Transverse colon (tissue), 4 donors: ENCODE measurements around the gene VGLL2. TPM values are rescaled to one million over a fixed set of nuclear protein-coding genes. Genes with fewer than 3 reads are reported as not detected.
A peak's percentile ranks its signal among the peaks of the same experiment; 100 is the strongest.

Experiments used
- DNase-seq: peaks from one replicate; pipeline ENCODE4 v3.0.0-alpha.2; 2019
- H3K27ac ChIP-seq, 4 donors: fragments of 200-600 bp; sonication (generic); 2 replicates each; pipeline ENCODE4 v1.5.1; 2016 to 2018; ENCODE audit warnings: inconsistent platforms in 4 of 4
- H3K27me3 ChIP-seq: fragments of 200-600 bp; sonication (generic); 2 replicates; pipeline ENCODE4 v1.5.1; 2017; ENCODE audit warnings: inconsistent platforms
- H3K36me3 ChIP-seq, 4 donors: fragments of 200-600 bp; sonication (generic); 2 replicates each; pipeline ENCODE4 v1.5.1; 2017 to 2019; ENCODE audit warnings: inconsistent platforms in 4 of 4
- H3K4me1 ChIP-seq, 4 donors: fragments of 200-600 bp; sonication (generic); 2 replicates each; pipeline ENCODE4 v1.5.1; 2017 to 2020; ENCODE audit warnings: inconsistent platforms in 4 of 4
- H3K4me3 ChIP-seq, 4 donors: fragments of 200-600 bp; sonication (generic); 1 replicate in 1 of 4; 2 replicates in 3 of 4; pipeline versions ENCODE4 v1.5.1 to v1.6.1; 2017 to 2019; ENCODE audit warnings: inconsistent platforms in 4 of 4
- H3K9me3 ChIP-seq, 2 donors: fragments of 200-600 bp; sonication (generic); 2 replicates each; pipeline ENCODE4 v1.5.1; 2017 to 2019; ENCODE audit warnings: inconsistent platforms in 2 of 2
- EP300 ChIP-seq: sonication (generic); formaldehyde crosslinking; IDR thresholded peaks from one replicate; pipeline ENCODE4 v1.6.1; 2017; ENCODE audit warnings: antibody characterized with exemption, low read depth
- POLR2A ChIP-seq: fragments of 450-650 bp; IDR thresholded peaks from one replicate; pipeline ENCODE4 v1.6.1; 2016; ENCODE audit warnings: antibody characterized with exemption, mild to moderate bottlenecking, moderate library complexity
- POLR2AphosphoS5 ChIP-seq, 3 donors: sonication (generic); formaldehyde crosslinking; IDR thresholded peaks; one replicate each; pipeline ENCODE4 v1.6.1; 2016; ENCODE audit warnings: antibody characterized with exemption in 3 of 3
- WGBS, 2 donors: methylation state at CpG; one replicate each; pipeline ENCODE4 v1.1.5; 2018; ENCODE audit warnings: low coverage in 1 of 2; 5-methylcytosine and 5-hydroxymethylcytosine counted together
- in situ Hi-C, 4 donors: fragments of 200-750 bp; cut with MboI; loops; one replicate each; pipeline versions ENCODE4 v1.15.0 to v1.15.1; 2017; ENCODE audit warnings: low sequenced_read_pairs in 3 of 4, low pct_ligation_motif_present in 1 of 4, low pct_unique_long_range_greater_than_20kb in 1 of 4
- intact Hi-C: fragments of 100-400 bp; cut with DNase I; formaldehyde crosslinking; loops from one replicate; pipeline ENCODE4 v1.15.1; 2023; ENCODE audit warnings: low total_unique reads
- total RNA-seq, 4 donors: library from RNA; depleted of rRNA; stranded (reverse); fragments of >200 nt; gene quantifications; one replicate each; pipeline ENCODE4 v1.1.0, GENCODE V29; 2016
- TF ChIP-seq, protein P1 (sequence below), 5 experiments: fragments of 200-600 bp in 3 of 5; fragments of 450-650 bp in 2 of 5; sonication (generic) in 3 of 5; IDR thresholded peaks; 1 replicate in 2 of 5; 2 replicates in 3 of 5; pipeline ENCODE4 v1.5.1; 2016 to 2017; ENCODE audit warnings: antibody characterized with exemption in 5 of 5, inconsistent platforms in 3 of 5, mild to moderate bottlenecking in 2 of 5, moderate library complexity in 1 of 5

The VGLL2 gene
- total RNA-seq, 4 donors from 2014 or later, result not detected

- Histone ChIP-seq H3K27me3 (peaks cover 100% of the 10 kb centered on the region), H3K4me3 (peak overlapping the region in 1 of 4 donors; percentile 47), H3K9me3 (no peaks in the 10 kb centered on the region), H3K4me1 (peaks cover 12 to 38% (median 29%) of the 10 kb centered on the region in 4 donors), H3K36me3 (no peaks in the 10 kb centered on the region), H3K27ac (no peak overlapping the region)
- in situ Hi-C loops, result no loop called here
- no peak for DNase-seq
- WGBS, 2 donors, result 14 to 22% methylated on average over 4 to 16 of the region's 16 CpGs
- TF ChIP-seq POLR2AphosphoS5 (IDR thresholded peaks at IDR 0.05) (no peak), POLR2A (no peak), EP300 (no peak)
- TF ChIP-seq, protein P1, sequence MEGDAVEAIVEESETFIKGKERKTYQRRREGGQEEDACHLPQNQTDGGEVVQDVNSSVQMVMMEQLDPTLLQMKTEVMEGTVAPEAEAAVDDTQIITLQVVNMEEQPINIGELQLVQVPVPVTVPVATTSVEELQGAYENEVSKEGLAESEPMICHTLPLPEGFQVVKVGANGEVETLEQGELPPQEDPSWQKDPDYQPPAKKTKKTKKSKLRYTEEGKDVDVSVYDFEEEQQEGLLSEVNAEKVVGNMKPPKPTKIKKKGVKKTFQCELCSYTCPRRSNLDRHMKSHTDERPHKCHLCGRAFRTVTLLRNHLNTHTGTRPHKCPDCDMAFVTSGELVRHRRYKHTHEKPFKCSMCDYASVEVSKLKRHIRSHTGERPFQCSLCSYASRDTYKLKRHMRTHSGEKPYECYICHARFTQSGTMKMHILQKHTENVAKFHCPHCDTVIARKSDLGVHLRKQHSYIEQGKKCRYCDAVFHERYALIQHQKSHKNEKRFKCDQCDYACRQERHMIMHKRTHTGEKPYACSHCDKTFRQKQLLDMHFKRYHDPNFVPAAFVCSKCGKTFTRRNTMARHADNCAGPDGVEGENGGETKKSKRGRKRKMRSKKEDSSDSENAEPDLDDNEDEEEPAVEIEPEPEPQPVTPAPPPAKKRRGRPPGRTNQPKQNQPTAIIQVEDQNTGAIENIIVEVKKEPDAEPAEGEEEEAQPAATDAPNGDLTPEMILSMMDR (IDR thresholded peaks at IDR 0.05), result no peak
- intact Hi-C loops, result no loop called here
These were observed 1.1 kb downstream of the VGLL2 start for GRCh38 chr6:117266257-117267053.

DNA sequence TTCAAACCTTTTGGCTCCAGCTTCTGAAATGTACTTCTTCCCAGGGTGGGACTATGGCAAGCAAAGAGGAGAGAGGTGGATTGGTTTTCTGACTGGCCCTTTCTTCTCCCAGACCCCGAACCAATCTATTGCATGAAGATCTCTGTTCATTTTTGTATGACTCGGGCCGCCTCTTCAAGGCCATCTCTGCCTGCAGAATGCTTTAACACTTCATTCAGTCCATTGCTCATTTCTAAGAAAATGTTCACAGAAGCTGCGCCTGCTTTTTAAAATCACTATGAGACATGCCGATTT lies 1.6 kb downstream of the VGLL2 start:
- Histone ChIP-seq H3K9me3 (no peaks in the 10 kb centered on the region), H3K27me3 (peaks cover 100% of the 10 kb centered on the region), H3K36me3 (no peaks in the 10 kb centered on the region), H3K4me3 (no peak overlapping the region), H3K4me1 (peaks cover 12 to 38% (median 29%) of the 10 kb centered on the region in 4 donors), H3K27ac (no peak overlapping the region)
- no peak for TF ChIP-seq EP300
- TF ChIP-seq, protein P1 (IDR thresholded peaks at IDR 0.05), result no peak
- no peak for TF ChIP-seq POLR2A
- in situ Hi-C loops (no loop called here), intact Hi-C loops (no loop called here)
- 25 to 37% methylated on average over 5 of the region's 5 CpGs for WGBS, 2 donors
- DNase-seq, result no peak

- intact Hi-C loops, result no loop called here
- Histone ChIP-seq H3K4me1 (peaks cover 12 to 38% (median 29%) of the 10 kb centered on the region in 4 donors), H3K9me3 (no peaks in the 10 kb centered on the region), H3K27ac (no peak overlapping the region), H3K4me3 (no peak overlapping the region), H3K27me3 (peaks cover 100% of the 10 kb centered on the region), H3K36me3 (no peaks in the 10 kb centered on the region)
- 17 to 25% methylated on average over 4 to 11 of the region's 11 CpGs for WGBS, 2 donors
- no peak for DNase-seq
- in situ Hi-C loops, result no loop called here
- TF ChIP-seq POLR2AphosphoS5 (IDR thresholded peaks at IDR 0.05) (no peak), POLR2A (no peak), EP300 (no peak)
- TF ChIP-seq, protein P1 (IDR thresholded peaks at IDR 0.05), result no peak
These were observed 2.6 kb downstream of the VGLL2 start for GRCh38 chr6:117267766-117268534.

DNA sequence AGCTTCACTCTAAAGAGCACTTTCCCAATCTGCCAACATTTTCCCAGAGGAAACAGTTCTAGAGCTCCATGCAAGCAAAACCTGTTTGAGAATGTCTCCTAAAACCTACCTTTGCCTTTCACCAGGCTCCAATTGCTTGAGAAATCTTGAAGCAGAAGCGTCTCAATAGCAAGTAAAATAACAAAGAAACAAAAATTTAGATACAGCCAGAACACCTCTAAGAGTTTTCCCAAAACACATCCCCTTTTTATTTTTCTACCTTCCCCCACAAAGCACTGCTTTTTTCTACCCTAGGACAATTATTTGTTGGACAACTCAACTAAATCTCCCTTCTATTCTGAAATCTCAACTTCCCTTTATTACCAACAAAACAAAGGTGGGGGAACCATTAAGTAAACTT lies 3.6 kb downstream of the VGLL2 start:
- in situ Hi-C loops (no loop called here), intact Hi-C loops (no loop called here)
- H3K9me3 ChIP-seq, result no peaks in the 10 kb centered on the region
- no peaks in the 10 kb centered on the region for H3K36me3 ChIP-seq
- no peak for TF ChIP-seq POLR2AphosphoS5 (IDR thresholded peaks at IDR 0.05)
- no peak for TF ChIP-seq POLR2A
- TF ChIP-seq, protein P1 (IDR thresholded peaks at IDR 0.05), result no peak
- TF ChIP-seq EP300, result no peak
- no peak overlapping the region for H3K27ac ChIP-seq
- no peak for DNase-seq
- H3K4me3 ChIP-seq, result no peak overlapping the region
- peaks cover 12 to 38% (median 29%) of the 10 kb centered on the region in 4 donors for H3K4me1 ChIP-seq
- H3K27me3 ChIP-seq, result peaks cover 100% of the 10 kb centered on the region
- 0 to 20% methylated on average over 1 of the region's 1 CpG for WGBS, 2 donors
